NCI-H187 (cell line): ENCODE data around the gene PRR13.
"Not testable (repeated sequence)": the region's sequence is repeated elsewhere in the genome, so short reads cannot be mapped to it uniquely, and the experiment has no call there.

ENCODE experiments used
- DNase-seq, 2 experiments: peaks; one replicate each; lab custom pipeline; 2025; lab: John Stamatoyannopoulos, UW

The PRR13 gene

GRCh38 chr12:53468282-53468681 lies 26.7 kb downstream of the PRR13 start:
- no peak for DNase-seq

- DNase-seq: no peak
Observed at GRCh38 chr12:53472056-53472582, 30.6 kb downstream of the PRR13 start.

- no peak for DNase-seq
Observed at GRCh38 chr12:53474077-53474476, 32.5 kb downstream of the PRR13 start.

- DNase-seq: no peak
Observed at GRCh38 chr12:53474819-53475218, 33.3 kb downstream of the PRR13 start.

- DNase-seq: no peak
Observed at GRCh38 chr12:53476769-53477209, 35.3 kb downstream of the PRR13 start.

- DNase-seq: no peak
Observed at GRCh38 chr12:53478865-53479264, 37.3 kb downstream of the PRR13 start.

- DNase-seq: no peak
Observed at GRCh38 chr12:53479331-53479730, 37.8 kb downstream of the PRR13 start.

GRCh38 chr12:53480491-53481442 lies 39.2 kb downstream of the PRR13 start:
- no peak for DNase-seq

- DNase-seq: not testable (repeated sequence)
Observed at GRCh38 chr12:53481458-53481857, 39.9 kb downstream of the PRR13 start.

GRCh38 chr12:53481939-53482586 lies 40.5 kb downstream of the PRR13 start:
- no peak for DNase-seq

GRCh38 chr12:53482626-53483168 lies 41.2 kb downstream of the PRR13 start:
- DNase-seq: no peak

- DNase-seq: no peak
Observed at GRCh38 chr12:53483225-53483978, 41.9 kb downstream of the PRR13 start.

- no peak for DNase-seq
Observed at GRCh38 chr12:53483979-53484377, 42.4 kb downstream of the PRR13 start.

GRCh38 chr12:53484686-53485575 lies 43.4 kb downstream of the PRR13 start:
- DNase-seq: no peak

GRCh38 chr12:53485955-53486735 lies 44.6 kb downstream of the PRR13 start:
- DNase-seq: no peak

- no peak for DNase-seq
Observed at GRCh38 chr12:53486736-53487487, 45.4 kb downstream of the PRR13 start.

GRCh38 chr12:53489242-53489864 lies 47.8 kb downstream of the PRR13 start:
- no peak for DNase-seq

GRCh38 chr12:53492188-53492587 lies 50.7 kb downstream of the PRR13 start:
- no peak for DNase-seq
